Measurements from ENCODE around the gene HOXA3. TPM values are rescaled to one million over a fixed set of nuclear protein-coding genes. Genes with fewer than 3 reads are reported as not detected.

The HOXA3 gene
- total RNA-seq (2021; ENCODE audit: unreplicated experiment) (9.2 TPM), Bru-seq, nascent RNA (percentile 56 among the genes with signal in this experiment), BruChase-seq, experiment 1, labeled RNA remaining after a 6-hour chase (percentile 54 among the genes with signal in this experiment), BruChase-seq, experiment 2, labeled RNA remaining after a 2-hour chase (percentile 51 among the genes with signal in this experiment)
- polyA plus RNA-seq (2012), result 5.6 and 5.7 TPM in 2 replicates
- long read RNA-seq, partial matches to known transcripts, result 8 of 10 reads
- long read RNA-seq, other reads (novel, unspliced or antisense), result 2 of 10 reads

DNA sequence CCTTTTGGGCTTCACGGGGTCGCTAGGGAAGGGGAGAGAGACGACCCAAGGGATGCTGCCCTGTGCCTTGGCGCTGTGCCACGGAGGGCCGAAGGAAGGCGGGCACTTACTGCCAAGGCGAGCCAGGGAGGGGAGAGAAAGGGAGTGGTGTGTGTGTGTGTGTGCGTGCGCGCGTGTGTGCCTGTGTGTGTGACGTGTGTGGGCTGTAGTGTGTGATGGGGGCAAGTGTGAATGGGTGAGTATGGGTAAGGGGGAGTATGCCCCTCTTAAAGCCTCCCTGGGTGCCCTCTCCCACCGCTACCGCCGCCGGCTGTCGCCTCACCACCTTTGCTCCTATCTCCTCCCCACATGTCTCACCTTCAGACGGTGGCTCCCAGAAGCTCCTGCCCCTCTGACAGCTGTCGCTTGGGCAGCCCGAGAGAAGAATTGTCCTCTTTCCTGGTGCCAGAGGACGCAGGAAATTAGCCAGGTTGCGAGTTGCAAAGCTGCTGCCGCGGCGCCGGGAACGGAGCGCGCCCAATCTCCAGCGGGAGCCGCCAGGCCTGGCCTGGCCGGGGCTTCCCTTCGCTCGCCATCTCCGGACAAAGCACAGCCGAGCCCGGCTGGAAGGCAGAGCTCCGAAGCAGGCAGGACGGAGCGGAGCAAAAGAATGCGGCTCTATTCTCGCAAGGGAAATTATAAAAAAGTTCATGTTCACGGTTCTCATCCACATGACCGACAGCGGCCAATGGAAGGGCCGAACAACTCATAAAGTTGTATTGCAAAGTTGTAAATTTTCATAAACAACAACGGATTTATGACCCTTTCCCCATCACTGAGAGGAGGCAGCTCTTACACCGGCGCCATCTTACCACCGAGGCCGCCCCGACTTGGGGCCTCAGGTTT is at the start of gene HOXA3:
HOXA3 (minus strand) TSS at position 653 of the 885 bp plus-strand sequence. CDS start 41,943 bp downstream, outside the sequence.
- H3K27me3 ChIP-seq (ENCODE audit: insufficient read depth, low read length), result no peaks in the 10 kb centered on the region
- peaks cover 26 to 77% of the 10 kb centered on the region in 2 experiments for H3K4me1 ChIP-seq (ENCODE audit: control insufficient read depth in 1 of 2, insufficient read depth in 2 of 2, low read length in 2 of 2)
- H3K9me2 ChIP-seq (ENCODE audit: insufficient read depth), result no peaks in the 10 kb centered on the region
- H3K27ac ChIP-seq (ENCODE audit: low read depth, low read length), result peak within 1 kb of the TSS; percentile 82
- BruUV-seq (replicated peaks), result no TSS peak
- peak within 1 kb of the TSS; percentile 60 to 71 for H3K4me3 ChIP-seq (replicated peaks in 1 of 2; ENCODE audit: low read depth in 1 of 2, low read length in 2 of 2)
- DNase-seq (ENCODE audit: low read depth, low spot score) (no peak), ATAC-seq (peak; percentile 15)
- ChIA-PET CTCF (interaction anchor here (1.1 to 3.7 kb wide), 3 partner anchors 9 to 11 kb away, joined by 4 to 27 read pairs (median 6); no protein-coding TSS in a partner anchor), RAD21 (ENCODE audit: low non-redundant PET in 1 of 2, low total read pairs in 2 of 2, uncharacterized antibody in 2 of 2, unreplicated experiment in 2 of 2) (interaction anchor here in 1 of 2 experiments (0.5 kb wide), 1 partner anchor 105 kb away, joined by 5 read pairs; no protein-coding TSS in a partner anchor), POLR2A (interaction anchor here (1.5 to 2.5 kb wide), 2 partner anchors 10 to 470 kb away, joined by 4 to 8 read pairs; no protein-coding TSS in a partner anchor)
- peaks cover 55% of the 10 kb centered on the region for H3K79me2 ChIP-seq (ENCODE audit: insufficient read depth, low read length)
- H2AFZ ChIP-seq (ENCODE audit: low read depth, low read length, poor library complexity, severe bottlenecking), result peak within 1 kb of the TSS; percentile 76
- intact Hi-C loops (cut with micrococcal nuclease), result loop anchor here (5.0 kb wide), 1 partner anchor 300 kb away; no protein-coding TSS in a partner anchor
- no peaks in the 10 kb centered on the region for H3K9me3 ChIP-seq (ENCODE audit: control insufficient read depth in 1 of 2, insufficient read depth in 1 of 2, low read depth in 1 of 2, low read length in 2 of 2)
- TF ChIP-seq CEBPB (IDR thresholded peaks at IDR 0.05; ENCODE audit: low read depth) (no peak), JUND (IDR thresholded peaks at IDR 0.05) (no peak), POLR2AphosphoS5 (IDR thresholded peaks at IDR 0.05; ENCODE audit: low read depth, low read length) (peak; percentile 36)
- H3K36me3 ChIP-seq (ENCODE audit: control insufficient read depth in 1 of 2, insufficient read depth in 2 of 2, low read length in 2 of 2), result no peaks in the 10 kb centered on the region
- peak within 1 kb of the TSS; percentile 74 for H3K9ac ChIP-seq (ENCODE audit: low read length)
- H4K20me1 ChIP-seq (ENCODE audit: insufficient read depth), result no peaks in the 10 kb centered on the region
- H3K4me2 ChIP-seq (ENCODE audit: low read length), result peak within 1 kb of the TSS; percentile 95

DNA sequence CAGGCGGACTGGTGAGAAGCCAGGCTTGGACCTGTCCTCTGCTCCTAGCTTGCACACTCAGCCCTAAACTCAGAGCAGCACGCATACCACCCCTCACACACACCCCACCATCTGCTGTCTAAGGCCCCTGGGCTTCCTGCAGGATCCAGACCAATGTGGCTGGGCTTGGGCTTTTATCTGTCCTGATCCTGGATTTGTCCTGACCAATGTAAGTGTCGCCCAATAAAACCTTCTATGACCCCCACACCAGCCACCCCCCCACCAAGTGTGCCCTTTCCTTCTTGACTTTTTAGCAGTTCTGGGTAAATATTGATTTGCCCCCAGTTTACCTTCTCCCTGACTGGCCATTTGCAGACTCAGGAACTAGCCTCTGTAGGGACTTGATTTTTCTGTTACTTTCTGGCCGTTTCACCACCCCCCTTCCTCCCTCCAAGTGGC is 49.2 kb upstream of the HOXA3 start:
- H3K27me3 ChIP-seq (ENCODE audit: insufficient read depth, low read length), result no peaks in the 10 kb centered on the region
- no peak overlapping the region for H2AFZ ChIP-seq (ENCODE audit: low read depth, low read length, poor library complexity, severe bottlenecking)
- intact Hi-C loops (cut with micrococcal nuclease), result no loop called here
- no peaks in the 10 kb centered on the region for H3K9me2 ChIP-seq (ENCODE audit: insufficient read depth)
- no peak overlapping the region; the same call in 1 of the 2 replicates for H3K4me2 ChIP-seq (ENCODE audit: low read length)
- ChIA-PET POLR2A (no interaction called here), CTCF (no interaction called here), RAD21 (ENCODE audit: low non-redundant PET in 1 of 2, low total read pairs in 2 of 2, uncharacterized antibody in 2 of 2, unreplicated experiment in 2 of 2) (no interaction called here)
- H3K9me3 ChIP-seq (ENCODE audit: control insufficient read depth in 1 of 2, insufficient read depth in 1 of 2, low read depth in 1 of 2, low read length in 2 of 2), result no peaks in the 10 kb centered on the region
- H3K4me3 ChIP-seq (replicated peaks in 1 of 2; ENCODE audit: low read depth in 1 of 2, low read length in 2 of 2), result no peak overlapping the region
- BruUV-seq (replicated peaks), result no TSS peak
- TF ChIP-seq YY1 (IDR thresholded peaks at IDR 0.05; ENCODE audit: extremely low read depth, insufficient replicate concordance, low read depth, low read length) (no peak), ZNF274 (IDR thresholded peaks at IDR 0.05; ENCODE audit: low read depth, low read length) (no peak), ZFX (IDR thresholded peaks at IDR 0.05) (no peak)
- TF ChIP-seq, protein P1, sequence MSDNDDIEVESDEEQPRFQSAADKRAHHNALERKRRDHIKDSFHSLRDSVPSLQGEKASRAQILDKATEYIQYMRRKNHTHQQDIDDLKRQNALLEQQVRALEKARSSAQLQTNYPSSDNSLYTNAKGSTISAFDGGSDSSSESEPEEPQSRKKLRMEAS (IDR thresholded peaks at IDR 0.05), result no peak
- H3K27ac ChIP-seq (ENCODE audit: low read depth, low read length), result no peak overlapping the region
- no peaks in the 10 kb centered on the region for H4K20me1 ChIP-seq (ENCODE audit: insufficient read depth)
- DNase-seq (ENCODE audit: low read depth, low spot score) (no peak), ATAC-seq (no peak)
- H3K79me2 ChIP-seq (ENCODE audit: insufficient read depth, low read length), result no peaks in the 10 kb centered on the region
- H3K9ac ChIP-seq (ENCODE audit: low read length), result no peak overlapping the region
- H3K36me3 ChIP-seq (ENCODE audit: control insufficient read depth in 1 of 2, insufficient read depth in 2 of 2, low read length in 2 of 2), result no peaks in the 10 kb centered on the region
- peaks cover 0 to 24% of the 10 kb centered on the region in 2 experiments; a peak in 3 of 4 replicates for H3K4me1 ChIP-seq (ENCODE audit: control insufficient read depth in 1 of 2, insufficient read depth in 2 of 2, low read length in 2 of 2)

All from HCT116 (cell line).